Hippocampal formation (tissue), 2 donors: ENCODE results near the gene HECW1.

Experiments used
- DNase-seq, 2 donors: peaks; one replicate each; lab custom pipeline; 2025; lab: John Stamatoyannopoulos, UW

The HECW1 gene

GRCh38 chr7:43265139-43265538 is 152.7 kb downstream of the HECW1 start:
- no peak for DNase-seq

- no peak for DNase-seq
These were observed 161.7 kb downstream of the HECW1 start for GRCh38 chr7:43273939-43274719.

- no peak for DNase-seq
These were observed 162.3 kb downstream of the HECW1 start for GRCh38 chr7:43274752-43275151.

GRCh38 chr7:43276547-43276946 is 164.1 kb downstream of the HECW1 start:
- no peak for DNase-seq

GRCh38 chr7:43278088-43278644 is 165.7 kb downstream of the HECW1 start:
- DNase-seq = no peak

GRCh38 chr7:43281268-43281667 is 168.8 kb downstream of the HECW1 start:
- DNase-seq = no peak

- DNase-seq = no peak
These were observed 171.3 kb downstream of the HECW1 start for GRCh38 chr7:43283706-43284105.

GRCh38 chr7:43289826-43290225 is 177.4 kb downstream of the HECW1 start:
- no peak for DNase-seq

GRCh38 chr7:43290978-43291377 is 178.5 kb downstream of the HECW1 start:
- no peak for DNase-seq

GRCh38 chr7:43291789-43292188 is 179.3 kb downstream of the HECW1 start:
- no peak for DNase-seq

- DNase-seq = no peak
These were observed 179.9 kb downstream of the HECW1 start for GRCh38 chr7:43292384-43292783.

GRCh38 chr7:43294080-43294630 is 181.7 kb downstream of the HECW1 start:
- DNase-seq = no peak

- DNase-seq = no peak
These were observed 183.0 kb downstream of the HECW1 start for GRCh38 chr7:43295429-43295828.

GRCh38 chr7:43296306-43296705 is 183.9 kb downstream of the HECW1 start:
- DNase-seq = no peak

GRCh38 chr7:43298617-43299016 is 186.2 kb downstream of the HECW1 start:
- DNase-seq = no peak

- DNase-seq = no peak
These were observed 187.7 kb downstream of the HECW1 start for GRCh38 chr7:43300121-43300520.

GRCh38 chr7:43302211-43302711 is 189.8 kb downstream of the HECW1 start:
- no peak for DNase-seq

GRCh38 chr7:43302773-43303460 is 190.5 kb downstream of the HECW1 start:
- DNase-seq = no peak

- DNase-seq = no peak
These were observed 191.3 kb downstream of the HECW1 start for GRCh38 chr7:43303740-43304241.

GRCh38 chr7:43306404-43306803 is 194.0 kb downstream of the HECW1 start:
- DNase-seq = no peak

- no peak for DNase-seq
These were observed 195.1 kb downstream of the HECW1 start for GRCh38 chr7:43307522-43307921.

- DNase-seq = no peak
These were observed 196.7 kb downstream of the HECW1 start for GRCh38 chr7:43308913-43309705.
